Sciatic nerve (tissue), 2 donors: Measurements from ENCODE around the gene SLC26A1. TPM values are rescaled to one million over a fixed set of nuclear protein-coding genes. Genes with fewer than 3 reads are reported as not detected.

Experiments used
- ATAC-seq: fragments of 200-7000 bp; cut with Tn5 transposase; one replicate; pipeline ENCODE4 v1.9.1; 2020; ENCODE audit warnings: mild to moderate bottlenecking, moderate library complexity
- DNase-seq: peaks from one replicate; pipeline ENCODE4 v3.0.0-alpha.2; 2020; ENCODE audit warnings: low spot score
- intact Hi-C: fragments of 100-400 bp; cut with DNase I; formaldehyde crosslinking; loops from one replicate; pipeline ENCODE4 v1.14.2; 2022
- total RNA-seq: library from RNA; stranded (reverse); fragmentation: NEBNext Ultra II Directional; extraction: Animal tissue kit (Norgen Biotek cat#: 25700); gene quantifications from one replicate; pipeline ENCODE4 v1.2.1, GENCODE V29; 2021
- donor health status: DM: no; HTN: no; CAD: no.
- donor health status: DM: no; HTN: no; CAD: no.

The SLC26A1 gene
- total RNA-seq, 1 donor from 2014 or later = 0.45 TPM

DNA sequence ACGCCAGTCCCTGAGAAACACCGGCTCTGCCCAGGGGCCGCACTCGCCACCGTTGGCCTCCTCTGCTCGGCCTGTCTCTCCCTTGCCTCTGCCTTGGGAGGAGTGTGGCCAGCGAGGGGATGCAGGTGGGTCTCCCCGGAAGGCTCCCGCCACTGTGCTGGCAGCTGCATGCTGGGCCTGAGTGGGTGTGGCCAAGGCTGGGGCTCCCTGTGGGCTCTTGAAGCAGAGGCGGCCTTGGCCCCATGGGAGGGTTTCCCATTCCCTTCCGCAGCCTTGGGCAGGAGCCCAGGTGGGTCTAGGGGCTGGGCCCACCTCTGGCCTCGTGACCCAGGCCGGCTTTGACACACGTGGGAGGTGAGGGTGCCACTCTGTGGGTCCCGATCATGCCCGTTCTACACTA is 37.4 kb upstream of the SLC26A1 start:
- DNase-seq (no peak), ATAC-seq (no peak)
- intact Hi-C loops = no loop called here

DNA sequence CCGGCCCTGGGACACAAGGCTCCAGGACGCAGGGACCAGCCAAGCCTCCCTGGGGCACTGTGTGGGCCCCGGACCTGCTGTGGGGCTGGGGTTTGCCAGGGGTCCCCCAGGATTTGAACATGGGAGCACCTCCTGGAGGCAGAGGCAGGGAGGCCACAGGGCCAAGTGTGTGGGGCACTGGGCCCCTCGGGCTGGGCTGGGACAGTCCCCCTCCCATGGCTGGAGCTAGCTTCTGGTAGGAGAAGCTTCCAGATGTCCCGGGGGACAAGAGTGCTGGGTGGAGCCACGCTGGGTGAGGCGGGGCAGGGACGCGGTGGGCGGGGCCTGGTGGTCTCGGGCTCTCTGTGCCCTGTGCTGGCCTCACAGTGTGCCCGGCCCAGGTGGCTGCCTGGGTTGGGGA is 36.8 kb upstream of the SLC26A1 start:
- no peak for ATAC-seq
- intact Hi-C loops = no loop called here
- no peak for DNase-seq

DNA sequence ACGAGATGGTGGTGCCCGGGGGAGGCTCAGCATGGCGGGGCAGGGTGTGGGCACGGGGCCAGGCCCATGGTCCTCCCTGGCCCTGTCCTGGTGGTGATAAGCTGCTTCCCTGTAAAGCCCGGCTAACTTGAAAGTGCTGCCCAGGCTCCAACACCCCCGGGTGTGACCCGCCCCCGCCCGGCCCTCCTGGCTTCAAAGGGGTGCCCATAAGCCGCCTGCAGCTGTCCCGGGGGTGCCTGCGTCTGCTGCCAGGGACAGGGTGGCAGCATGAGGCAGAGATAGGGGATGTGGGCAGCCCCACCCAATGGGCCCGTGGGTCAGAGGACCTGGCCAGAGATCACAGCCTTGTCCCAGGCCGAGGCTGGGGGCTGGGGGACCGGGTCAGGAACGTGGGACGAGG is 36.3 kb upstream of the SLC26A1 start:
- no peak for DNase-seq
- ATAC-seq = no peak
- intact Hi-C loops = no loop called here

DNA sequence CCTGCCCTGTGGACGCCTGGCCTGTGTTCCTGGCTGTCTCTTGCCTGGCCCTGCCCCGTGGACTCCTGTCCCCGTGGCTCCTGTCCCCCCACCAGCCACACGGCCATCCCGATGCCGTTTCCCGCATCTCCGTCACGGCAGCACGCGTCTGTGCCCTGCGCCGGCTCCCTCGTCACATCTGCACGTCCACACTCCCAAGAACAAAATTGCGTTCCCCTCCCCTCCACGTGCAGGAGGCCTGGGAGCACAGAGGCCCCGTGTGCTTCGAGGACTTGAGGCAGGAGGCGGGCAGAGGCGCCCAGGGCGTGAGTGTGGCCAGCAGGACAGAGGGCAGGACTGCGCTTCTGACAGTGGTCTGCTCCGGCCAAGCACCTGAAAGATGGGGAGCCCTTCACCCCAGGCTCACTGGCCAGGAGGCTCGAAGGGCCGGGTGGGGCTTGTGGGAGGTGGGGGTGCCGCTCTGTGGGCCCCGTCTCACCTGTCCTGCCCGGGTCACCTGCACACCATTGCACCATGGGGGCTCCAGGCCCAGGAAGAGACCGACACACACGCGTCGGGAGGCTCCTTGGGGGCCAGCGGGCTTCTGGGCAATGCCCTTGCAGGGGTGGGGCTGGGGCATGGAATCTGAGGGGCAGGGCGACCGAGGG is 35.5 kb upstream of the SLC26A1 start:
- ATAC-seq (no peak), DNase-seq (no peak)
- intact Hi-C loops = no loop called here

DNA sequence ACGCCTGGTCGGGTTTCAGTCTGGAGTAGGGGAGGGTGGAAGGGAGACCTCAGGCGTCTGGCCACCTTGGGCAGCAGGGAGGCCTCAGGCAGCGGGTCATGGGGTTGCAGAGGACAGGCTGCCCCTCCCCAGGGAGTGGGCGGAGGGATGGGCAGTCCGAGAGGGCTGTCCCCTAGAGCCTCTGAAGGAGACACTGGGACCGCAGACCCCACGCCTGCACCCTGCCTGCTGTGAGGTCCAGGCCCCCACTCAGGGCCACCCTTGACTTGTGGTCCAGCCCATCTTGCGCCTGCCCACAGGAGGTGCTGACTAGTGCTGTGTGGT is 34.7 kb upstream of the SLC26A1 start:
- ATAC-seq (no peak), DNase-seq (no peak)
- intact Hi-C loops = no loop called here

DNA sequence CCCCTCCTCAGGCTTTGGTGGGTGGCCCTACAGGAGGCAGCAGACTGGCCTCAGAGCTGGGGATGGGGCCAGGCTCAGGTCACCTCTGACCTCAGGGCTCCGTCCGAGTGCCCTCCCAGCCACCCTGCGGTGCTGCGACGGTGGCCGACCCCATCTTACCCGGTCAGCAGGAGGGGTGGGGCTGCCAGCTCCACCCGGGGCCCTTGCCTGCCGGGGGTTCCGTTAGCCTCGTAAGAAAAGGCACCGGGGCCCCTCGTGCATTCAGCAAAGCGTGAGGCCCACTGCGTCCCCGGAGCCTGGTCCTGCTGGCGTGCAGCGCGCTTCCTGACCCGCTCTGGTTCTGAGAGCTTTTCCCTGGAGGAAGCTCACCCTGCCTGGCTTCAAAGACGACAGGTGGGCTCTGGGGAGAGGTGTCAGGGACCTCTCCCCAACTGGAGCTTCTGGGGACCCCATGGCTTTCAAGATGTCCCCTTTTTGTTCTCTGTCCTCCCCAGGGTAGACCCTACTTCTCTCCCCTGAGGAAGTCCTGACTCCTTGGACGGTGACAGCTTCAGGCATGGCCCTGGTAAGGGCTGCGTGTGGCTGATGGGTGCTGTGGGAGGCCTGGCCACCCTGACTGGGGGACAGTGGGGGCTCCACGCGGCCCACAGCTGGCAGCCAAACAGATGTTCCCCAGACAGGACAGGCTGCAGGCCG is 34.2 kb upstream of the SLC26A1 start:
- intact Hi-C loops = no loop called here
- peak; percentile 2 for ATAC-seq
- DNase-seq = no peak

DNA sequence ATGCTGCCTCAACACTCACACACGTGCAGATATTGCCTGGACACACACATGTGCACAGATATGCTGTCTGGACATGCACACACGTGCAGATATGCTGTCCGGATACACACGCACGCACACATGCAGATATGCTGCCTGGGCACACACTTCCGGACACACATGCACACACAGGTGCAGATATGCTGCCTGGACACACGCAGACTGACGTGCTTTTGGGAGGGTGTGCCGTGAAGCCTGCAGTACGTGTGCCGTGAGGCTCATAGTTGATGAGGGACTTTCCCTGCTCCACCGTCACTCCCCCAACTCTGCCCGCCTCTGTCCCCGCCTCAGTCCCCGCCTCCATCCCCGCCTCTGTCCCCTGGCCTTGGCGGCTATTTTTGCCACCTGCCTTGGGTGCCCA is 32.9 kb upstream of the SLC26A1 start:
- ATAC-seq (peak; percentile 29), DNase-seq (no peak)
- intact Hi-C loops = no loop called here

DNA sequence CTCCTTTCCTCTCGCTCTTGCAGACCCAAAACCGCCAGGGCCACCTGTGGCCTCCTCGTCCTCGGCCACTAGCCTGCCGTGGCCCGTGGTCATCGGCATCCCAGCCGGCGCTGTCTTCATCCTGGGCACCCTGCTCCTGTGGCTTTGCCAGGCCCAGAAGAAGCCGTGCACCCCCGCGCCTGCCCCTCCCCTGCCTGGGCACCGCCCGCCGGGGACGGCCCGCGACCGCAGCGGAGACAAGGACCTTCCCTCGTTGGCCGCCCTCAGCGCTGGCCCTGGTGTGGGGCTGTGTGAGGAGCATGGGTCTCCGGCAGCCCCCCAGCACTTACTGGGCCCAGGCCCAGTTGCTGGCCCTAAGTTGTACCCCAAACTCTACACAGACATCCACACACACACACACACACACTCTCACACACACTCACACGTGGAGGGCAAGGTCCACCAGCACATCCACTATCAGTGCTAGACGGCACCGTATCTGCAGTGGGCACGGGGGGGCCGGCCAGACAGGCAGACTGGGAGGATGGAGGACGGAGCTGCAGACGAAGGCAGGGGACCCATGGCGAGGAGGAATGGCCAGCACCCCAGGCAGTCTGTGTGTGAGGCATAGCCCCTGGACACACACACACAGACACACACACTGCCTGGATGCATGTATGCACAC is 31.8 kb upstream of the SLC26A1 start:
- ATAC-seq = no peak
- DNase-seq = no peak
- intact Hi-C loops = no loop called here

DNA sequence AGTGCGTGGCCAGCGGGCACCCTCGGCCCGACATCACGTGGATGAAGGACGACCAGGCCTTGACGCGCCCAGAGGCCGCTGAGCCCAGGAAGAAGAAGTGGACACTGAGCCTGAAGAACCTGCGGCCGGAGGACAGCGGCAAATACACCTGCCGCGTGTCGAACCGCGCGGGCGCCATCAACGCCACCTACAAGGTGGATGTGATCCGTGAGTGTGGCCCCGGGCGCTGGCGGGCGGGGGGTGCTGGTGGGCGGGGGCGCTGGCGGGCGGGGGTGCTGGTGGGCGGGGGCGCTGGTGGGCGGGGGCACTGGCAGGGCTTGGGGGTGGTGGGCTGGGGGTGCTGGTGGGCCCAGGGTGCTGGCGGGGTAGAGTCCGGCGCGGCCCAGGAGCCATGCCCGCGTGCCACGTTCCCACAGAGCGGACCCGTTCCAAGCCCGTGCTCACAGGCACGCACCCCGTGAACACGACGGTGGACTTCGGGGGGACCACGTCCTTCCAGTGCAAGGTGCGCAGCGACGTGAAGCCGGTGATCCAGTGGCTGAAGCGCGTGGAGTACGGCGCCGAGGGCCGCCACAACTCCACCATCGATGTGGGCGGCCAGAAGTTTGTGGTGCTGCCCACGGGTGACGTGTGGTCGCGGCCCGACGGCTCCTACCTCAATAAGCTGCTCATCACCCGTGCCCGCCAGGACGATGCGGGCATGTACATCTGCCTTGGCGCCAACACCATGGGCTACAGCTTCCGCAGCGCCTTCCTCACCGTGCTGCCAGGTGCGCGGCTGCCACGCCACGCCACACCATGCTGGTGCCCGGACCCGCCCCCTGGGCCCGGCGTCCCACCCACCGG is 30.9 kb upstream of the SLC26A1 start:
- ATAC-seq = no peak
- intact Hi-C loops = no loop called here
- no peak for DNase-seq

DNA sequence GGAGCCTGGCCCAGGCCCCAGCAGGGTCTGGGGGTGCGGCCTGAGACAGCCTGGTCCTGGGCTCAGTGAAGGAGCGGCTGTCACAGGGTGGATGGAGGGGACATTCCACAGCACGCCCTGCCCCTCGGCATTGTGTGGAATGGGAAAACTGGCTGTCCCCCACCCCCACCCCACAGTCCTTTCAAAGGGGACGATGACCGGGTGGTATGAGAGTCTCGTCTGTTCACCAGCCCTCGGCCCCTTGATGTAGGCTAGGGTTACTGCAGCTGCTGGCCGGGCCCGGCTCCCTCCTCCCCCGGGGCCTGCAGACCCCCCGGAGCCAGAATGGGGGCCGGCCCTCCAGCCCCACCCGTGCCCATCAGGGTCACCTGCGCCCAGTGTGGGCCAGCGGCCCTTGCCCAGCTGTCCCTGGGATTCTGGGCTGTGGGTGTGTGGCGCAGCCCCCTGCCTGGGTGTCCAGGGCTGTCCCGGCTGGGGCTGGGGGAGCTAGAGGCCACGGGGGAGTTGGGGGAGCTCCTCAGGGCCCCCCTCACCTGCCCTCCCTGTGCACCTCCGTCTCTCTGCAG is 30.0 kb upstream of the SLC26A1 start:
- DNase-seq (no peak), ATAC-seq (no peak)
- intact Hi-C loops = no loop called here

DNA sequence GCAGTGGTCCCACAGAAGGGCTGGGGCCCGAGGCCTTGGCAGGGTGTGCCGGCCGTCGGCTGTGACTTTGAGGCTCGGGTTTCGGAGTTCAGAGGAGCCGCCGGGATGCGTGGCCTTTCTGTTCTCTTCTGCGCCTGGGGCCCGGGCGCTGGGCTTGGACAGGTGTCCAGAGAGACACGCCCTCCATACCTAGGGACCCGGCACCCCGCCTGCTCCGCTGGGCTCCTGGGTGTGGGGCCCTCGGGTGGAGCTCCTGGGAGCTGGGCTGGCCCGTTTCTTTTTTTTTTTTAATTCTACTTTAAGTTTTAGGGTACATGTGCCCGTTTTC is 29.5 kb upstream of the SLC26A1 start:
- DNase-seq (no peak), ATAC-seq (no peak)
- intact Hi-C loops = no loop called here

DNA sequence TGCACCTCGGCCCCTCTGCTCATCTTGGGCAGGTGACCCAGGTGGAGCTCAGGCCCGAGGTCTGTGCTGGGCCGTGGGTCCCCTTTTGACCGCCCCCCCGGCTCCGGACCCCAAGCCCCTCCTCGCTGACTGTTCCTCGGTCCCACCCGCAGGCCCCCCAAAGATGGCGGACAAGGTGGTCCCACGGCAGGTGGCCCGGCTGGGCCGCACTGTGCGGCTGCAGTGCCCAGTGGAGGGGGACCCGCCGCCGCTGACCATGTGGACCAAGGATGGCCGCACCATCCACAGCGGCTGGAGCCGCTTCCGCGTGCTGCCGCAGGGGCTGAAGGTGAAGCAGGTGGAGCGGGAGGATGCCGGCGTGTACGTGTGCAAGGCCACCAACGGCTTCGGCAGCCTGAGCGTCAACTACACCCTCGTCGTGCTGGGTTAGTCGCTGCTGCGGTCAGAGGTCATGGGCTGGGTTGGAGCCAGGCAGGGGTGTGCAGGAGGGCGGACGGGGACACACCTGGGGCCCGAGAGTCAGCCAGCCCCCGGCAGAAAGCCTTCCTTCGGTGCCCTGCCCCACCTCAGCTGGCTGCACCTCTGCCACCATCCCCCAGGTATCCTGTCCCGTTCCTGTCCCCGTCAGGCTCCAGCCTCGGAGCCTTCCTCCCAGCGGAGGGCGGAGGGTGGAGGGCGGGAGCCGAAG is 29.0 kb upstream of the SLC26A1 start:
- ATAC-seq (no peak), DNase-seq (no peak)
- intact Hi-C loops = no loop called here

DNA sequence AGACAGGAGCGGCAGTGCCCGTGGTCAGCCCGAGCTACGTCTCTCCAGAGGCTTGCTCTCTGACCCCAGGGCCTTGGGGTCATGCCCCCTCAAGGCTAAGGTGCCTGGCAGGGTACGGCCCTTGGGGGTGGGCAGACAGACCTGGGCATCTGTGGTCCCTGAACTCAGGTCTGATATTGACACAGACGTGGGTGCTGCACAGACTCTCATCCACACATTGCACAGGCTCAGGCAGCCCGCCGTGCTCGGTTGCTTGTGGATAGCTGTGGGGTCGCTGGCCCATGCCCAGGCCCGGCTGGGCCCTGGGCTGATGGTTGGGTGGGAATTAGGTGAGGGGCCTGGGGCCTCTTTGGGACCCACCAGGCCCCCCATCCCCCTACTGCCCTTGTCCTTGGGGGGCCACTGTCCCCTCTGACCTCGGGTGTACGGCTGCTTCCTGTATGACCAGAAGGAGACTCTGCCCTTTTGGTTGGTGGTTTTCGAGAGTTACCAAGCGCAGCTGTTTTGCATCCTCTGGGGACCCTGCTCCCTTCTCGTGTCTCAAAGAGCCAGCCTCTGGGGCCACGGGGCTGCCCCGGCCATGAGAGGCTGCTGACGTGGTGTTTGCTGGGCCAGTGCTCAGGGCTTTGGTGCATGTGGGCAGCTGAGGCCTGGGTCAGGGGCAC is 28.3 kb upstream of the SLC26A1 start:
- no peak for DNase-seq
- intact Hi-C loops = no loop called here
- no peak for ATAC-seq

DNA sequence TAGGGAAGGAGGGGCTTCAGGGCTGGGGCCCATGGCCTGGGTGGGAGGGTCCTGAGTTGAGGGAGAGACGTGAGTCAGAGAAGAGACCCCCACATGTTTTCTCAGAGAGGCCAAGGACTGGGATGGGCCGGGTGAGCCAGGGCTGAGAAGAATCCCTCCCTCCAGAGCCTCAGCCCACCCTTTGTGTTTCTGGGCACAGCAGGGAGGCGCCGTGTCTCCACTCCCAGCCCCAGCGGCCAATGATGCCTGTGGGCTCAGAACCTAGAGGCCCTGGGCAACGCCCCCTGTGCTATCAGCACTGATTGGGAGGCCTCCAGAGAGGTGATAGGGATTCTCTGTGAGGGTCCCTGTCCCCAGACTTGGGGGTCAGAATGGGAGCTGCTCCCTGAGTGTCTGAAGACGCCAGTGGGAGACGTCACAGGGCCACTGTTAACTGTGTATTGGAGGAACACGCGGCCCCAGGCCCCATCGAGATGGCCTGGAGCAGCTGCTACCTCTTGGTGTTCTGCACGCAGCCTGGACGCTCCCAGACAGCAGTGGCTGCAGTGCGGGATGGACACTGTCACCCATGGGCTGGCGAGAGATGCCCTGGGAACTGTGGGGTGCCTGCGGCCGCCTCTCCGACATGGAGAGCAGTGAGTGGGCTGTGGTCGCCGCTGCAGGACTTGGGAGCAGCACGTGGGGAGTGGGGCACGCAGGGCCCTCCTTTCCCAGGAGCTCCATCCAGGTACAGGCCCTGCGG is 26.7 kb upstream of the SLC26A1 start:
- ATAC-seq (no peak), DNase-seq (no peak)
- intact Hi-C loops = no loop called here

DNA sequence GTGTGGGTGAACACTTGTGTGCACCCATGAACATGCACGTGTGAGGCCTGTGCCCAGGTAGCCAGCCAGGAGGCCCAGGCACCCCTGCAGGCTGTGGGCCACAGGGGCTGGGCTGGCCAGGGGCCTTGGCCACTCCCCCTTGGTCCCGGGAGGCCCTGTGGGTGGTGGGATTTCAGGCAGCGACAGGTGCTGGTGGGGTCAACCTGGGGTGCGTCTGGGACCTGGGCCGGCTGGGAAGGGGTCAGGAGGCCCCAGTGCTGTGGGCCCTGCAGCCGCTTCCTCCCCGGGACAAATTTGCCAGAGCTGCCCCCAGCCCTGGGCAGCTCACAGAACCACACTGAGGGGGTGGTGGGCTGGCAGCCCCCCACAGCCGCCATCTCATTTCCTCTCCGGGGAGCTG is 26.1 kb upstream of the SLC26A1 start:
- DNase-seq (no peak), ATAC-seq (no peak)
- intact Hi-C loops = no loop called here

DNA sequence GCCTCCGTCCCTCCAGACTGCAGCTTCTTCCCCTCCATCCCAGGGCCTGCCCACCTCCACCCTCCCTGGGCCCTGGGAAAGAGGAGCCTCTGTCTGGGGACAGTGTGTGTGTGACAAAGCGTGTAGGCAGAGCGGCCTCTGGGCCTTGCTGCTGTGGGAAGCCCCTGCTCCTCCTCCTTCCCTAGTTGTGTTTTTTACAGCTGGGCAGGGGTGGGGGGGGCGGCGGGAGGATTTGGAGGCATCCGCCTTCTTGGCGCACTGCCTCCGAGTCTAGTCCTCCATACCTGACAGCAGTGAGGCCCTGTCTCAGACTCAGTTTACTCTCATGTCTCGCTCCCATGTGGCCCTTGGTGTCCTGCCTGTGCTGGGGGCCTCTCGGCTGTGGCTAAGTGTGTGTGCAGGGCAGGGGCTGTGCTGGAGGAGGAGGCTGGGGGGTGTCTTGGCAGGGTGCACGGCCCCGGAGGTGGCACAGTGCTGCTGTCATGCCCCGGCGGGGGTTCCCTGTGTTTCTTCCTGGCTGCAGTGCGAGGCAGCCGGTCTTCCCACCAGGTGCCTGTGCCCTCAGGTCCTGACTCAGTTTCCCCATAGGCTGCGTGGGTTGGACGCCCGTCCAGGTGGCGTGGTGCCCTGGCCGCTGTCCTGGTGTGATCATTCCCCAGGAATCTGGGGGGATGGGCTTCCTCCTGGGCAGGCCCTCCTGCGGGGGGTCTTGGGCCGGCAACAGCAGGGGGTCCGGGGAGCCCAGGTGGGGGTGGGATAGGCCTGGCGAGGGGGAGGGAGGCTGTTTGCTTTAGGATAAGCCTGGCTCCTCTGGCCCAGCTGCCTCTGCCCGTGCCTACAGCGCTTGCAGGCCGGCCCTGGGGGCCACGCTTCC is 25.2 kb upstream of the SLC26A1 start:
- intact Hi-C loops = no loop called here
- DNase-seq (no peak), ATAC-seq (no peak)

DNA sequence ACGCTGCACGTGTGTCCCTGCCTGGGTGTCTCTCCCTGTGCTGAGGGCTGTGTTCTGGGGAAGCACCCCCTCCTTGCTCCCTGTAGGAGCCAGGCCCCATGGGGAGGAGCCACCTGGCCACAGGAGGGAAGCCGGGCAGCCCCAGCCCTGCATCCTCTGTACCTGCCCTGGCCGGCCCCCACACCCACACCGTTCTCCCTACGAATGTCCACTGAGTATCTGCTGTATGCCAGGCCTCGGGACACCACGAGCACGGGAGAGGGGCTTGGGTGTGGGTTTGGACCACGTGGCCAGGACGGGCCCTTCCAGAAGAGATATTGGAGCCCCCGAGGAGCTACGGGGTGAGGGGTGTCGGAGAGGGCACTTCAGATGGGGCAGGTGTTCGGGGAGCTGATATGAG is 24.5 kb upstream of the SLC26A1 start:
- intact Hi-C loops = no loop called here
- no peak for DNase-seq
- no peak for ATAC-seq
